WTC11 (cell line): ENCODE measurements around the gene CAMKK2. TPM values are rescaled to one million over a fixed set of nuclear protein-coding genes. Genes with fewer than 3 reads are reported as not detected.

Experiments
- ATAC-seq: fragments of 200-7000 bp; cut with Tn5 transposase; 2 replicates; pipeline ENCODE4 v1.10.0; 2021; ENCODE audit warnings: mild to moderate bottlenecking, moderate library complexity
- CTCF ChIA-PET: fragments of 300-600 bp; sonication (Branson Sonifier 250); formaldehyde crosslinking; loops from one replicate; lab custom pipeline; 2021; ENCODE audit warnings: antibody characterized with exemption; lab: Charles Lee
- POLR2A ChIA-PET: fragments of 350-600 bp; sonication (Branson Sonifier 250); formaldehyde crosslinking; loops from one replicate; lab custom pipeline; 2021; ENCODE audit warnings: antibody characterized with exemption; lab: Charles Lee
- DNase-seq: peaks from one replicate; pipeline ENCODE4 v3.0.0; 2021; ENCODE audit warnings: low spot score
- H3K27ac Mint-ChIP-seq: 2 replicates; pipeline ENCODE4 v1.8.0; 2021; ENCODE audit warnings: mixed read lengths
- H3K27me3 Mint-ChIP-seq: 2 replicates; pipeline ENCODE4 v1.8.0; 2021; ENCODE audit warnings: low read depth, mild to moderate bottlenecking, moderate library complexity, mixed read lengths
- H3K36me3 Mint-ChIP-seq: 2 replicates; pipeline ENCODE4 v1.8.0; 2021; ENCODE audit warnings: mixed read lengths
- H3K4me1 Mint-ChIP-seq: 2 replicates; pipeline ENCODE4 v1.8.0; 2022; ENCODE audit warnings: mixed read lengths
- H3K4me3 Mint-ChIP-seq: 2 replicates; pipeline ENCODE4 v1.8.0; 2021; ENCODE audit warnings: mild to moderate bottlenecking, moderate library complexity, mixed read lengths
- H3K9me3 Mint-ChIP-seq: 2 replicates; pipeline ENCODE4 v1.8.0; 2021; ENCODE audit warnings: mixed read lengths
- ATF6 ChIP-seq: sonication (generic); formaldehyde crosslinking; IDR thresholded peaks from 2 replicates; pipeline ENCODE4 v1.8.1; 2023; ENCODE audit warnings: mild to moderate bottlenecking, missing genetic modification reagents
- E2F4 ChIP-seq: sonication (generic); formaldehyde crosslinking; IDR thresholded peaks from 2 replicates; pipeline ENCODE4 v1.8.1; 2022; ENCODE audit warnings: low read depth, mild to moderate bottlenecking, moderate library complexity, missing genetic modification reagents, borderline replicate concordance
- ELF4 ChIP-seq: sonication (generic); formaldehyde crosslinking; IDR thresholded peaks from 2 replicates; pipeline ENCODE4 v1.8.1; 2022; ENCODE audit warnings: low read depth, mild to moderate bottlenecking, moderate library complexity, missing genetic modification reagents
- ERG ChIP-seq: fragments of 250-450 bp; sonication (Bioruptor Pico); IDR thresholded peaks from 2 replicates; pipeline ENCODE4 v1.8.0; 2021; ENCODE audit warnings: mild to moderate bottlenecking
- ETV6 ChIP-seq: sonication (generic); formaldehyde crosslinking; IDR thresholded peaks from 2 replicates; pipeline ENCODE4 v1.8.1; 2022; ENCODE audit warnings: mild to moderate bottlenecking, missing genetic modification reagents
- HMGXB4 ChIP-seq: sonication (generic); formaldehyde crosslinking; IDR thresholded peaks from 2 replicates; pipeline ENCODE4 v1.8.1; 2023; ENCODE audit warnings: mild to moderate bottlenecking, moderate library complexity, missing genetic modification reagents
- IRF2 ChIP-seq: sonication (generic); formaldehyde crosslinking; IDR thresholded peaks from 2 replicates; pipeline ENCODE4 v1.8.0; 2022; ENCODE audit warnings: low read depth, missing genetic modification reagents, borderline replicate concordance
- NR3C1 ChIP-seq: sonication (generic); formaldehyde crosslinking; conservative IDR thresholded peaks from 2 replicates; pipeline ENCODE4 v1.8.1; 2023; ENCODE audit warnings: low read depth, mild to moderate bottlenecking, missing genetic modification reagents
- OVOL2 ChIP-seq: fragments of 250-450 bp; sonication (Bioruptor Pico); IDR thresholded peaks from 2 replicates; pipeline ENCODE4 v1.9.0; 2021; ENCODE audit warnings: mild to moderate bottlenecking, borderline replicate concordance
- SMAD3 ChIP-seq: sonication (generic); formaldehyde crosslinking; IDR thresholded peaks from 2 replicates; pipeline ENCODE4 v1.8.0; 2022; ENCODE audit warnings: missing genetic modification reagents, mild to moderate bottlenecking, borderline replicate concordance
- TEAD1 ChIP-seq: sonication (generic); formaldehyde crosslinking; IDR thresholded peaks from 2 replicates; pipeline ENCODE4 v1.8.0; 2022; ENCODE audit warnings: mild to moderate bottlenecking, missing genetic modification reagents
- USF2 ChIP-seq: sonication (generic); formaldehyde crosslinking; IDR thresholded peaks from 2 replicates; pipeline ENCODE4 v1.8.1; 2023; ENCODE audit warnings: mild to moderate bottlenecking, missing genetic modification reagents, moderate library complexity
- ZNF138 ChIP-seq: sonication (generic); formaldehyde crosslinking; conservative IDR thresholded peaks from 2 replicates; pipeline ENCODE4 v1.8.1; 2022; ENCODE audit warnings: mild to moderate bottlenecking, moderate library complexity, missing genetic modification reagents
- ZNF263 ChIP-seq: sonication (generic); formaldehyde crosslinking; IDR thresholded peaks from 2 replicates; pipeline ENCODE4 v1.8.1; 2022; ENCODE audit warnings: low read depth, mild to moderate bottlenecking, moderate library complexity, missing genetic modification reagents
- ZNF512 ChIP-seq: sonication (generic); formaldehyde crosslinking; IDR thresholded peaks from 2 replicates; pipeline ENCODE4 v1.8.1; 2022; ENCODE audit warnings: missing genetic modification reagents, borderline replicate concordance
- ZNF671 ChIP-seq: fragments of 250-450 bp; sonication (Bioruptor Pico); IDR thresholded peaks from 2 replicates; pipeline ENCODE4 v1.8.0; 2021; ENCODE audit warnings: mild to moderate bottlenecking
- total RNA-seq: library from RNA; stranded (reverse); gene quantifications from 3 replicates; pipeline ENCODE4 v1.2.3, GENCODE V29; 2021

The CAMKK2 gene
- total RNA-seq, 1 experiment from 2014 or later = 36.5 TPM

GRCh38 chr12:121255433-121255832, 41.1 kb downstream of the CAMKK2 start:
- CTCF ChIA-PET = no interaction called here
- no peaks in the 10 kb centered on the region for H3K27me3 Mint-ChIP-seq
- DNase-seq = no peak

GRCh38 chr12:121253638-121254335, 42.7 kb downstream of the CAMKK2 start:
- Mint-ChIP-seq H3K27ac (no peak overlapping the region), H3K4me1 (no peaks in the 10 kb centered on the region), H3K9me3 (peaks cover 12% of the 10 kb centered on the region), H3K4me3 (no peak overlapping the region), H3K36me3 (peaks cover 57% of the 10 kb centered on the region), H3K27me3 (no peaks in the 10 kb centered on the region)
- ATAC-seq = no peak
- ChIA-PET POLR2A (no interaction called here), CTCF (no interaction called here)
- DNase-seq = no peak
- TF ChIP-seq IRF2 (CRISPR knock-in tag) (no peak), ELF4 (CRISPR knock-in tag) (no peak), ERG (CRISPR knock-in tag) (no peak), SMAD3 (CRISPR knock-in tag) (no peak), TEAD1 (no peak), ZNF138 (CRISPR knock-in tag) (no peak), ETV6 (CRISPR knock-in tag) (no peak), NR3C1 (no peak), ATF6 (CRISPR knock-in tag) (no peak), USF2 (CRISPR knock-in tag) (no peak), ZNF263 (no peak), ZNF512 (no peak), OVOL2 (CRISPR knock-in tag) (no peak), HMGXB4 (no peak), ZNF671 (CRISPR knock-in tag) (no peak)

More at GRCh38 chr12:121255433-121255832, 41.1 kb downstream of the CAMKK2 start:
- peaks cover 58% of the 10 kb centered on the region for H3K36me3 Mint-ChIP-seq
- peaks cover 12% of the 10 kb centered on the region for H3K9me3 Mint-ChIP-seq
- H3K27ac Mint-ChIP-seq = no peak overlapping the region; the same call in 1 of the 2 replicates
- no peak for TF ChIP-seq E2F4
- POLR2A ChIA-PET = interaction anchor here (0.5 to 0.9 kb wide), 2 partner anchors 135 to 1770 kb away, joined by 3 to 5 read pairs; no protein-coding TSS in a partner anchor
- no peak for ATAC-seq
- no peaks in the 10 kb centered on the region for H3K4me1 Mint-ChIP-seq
- no peak overlapping the region for H3K4me3 Mint-ChIP-seq
